CD4-positive, alpha-beta T cell treated with Interleukin-4 for 1 hour (primary cell): ENCODE measurements around the gene PROSER3.
"Not testable (repeated sequence)": the region's sequence is repeated elsewhere in the genome, so short reads cannot be mapped to it uniquely, and the experiment has no call there.

ENCODE experiments used
- DNase-seq, 2 donors: peaks; one replicate each; pipeline ENCODE4 v3.0.0-alpha.2; 2020 to 2022

Gene PROSER3

GRCh38 chr19:35722897-35723296, 35.1 kb upstream of the PROSER3 start:
- no peak for DNase-seq

DNA sequence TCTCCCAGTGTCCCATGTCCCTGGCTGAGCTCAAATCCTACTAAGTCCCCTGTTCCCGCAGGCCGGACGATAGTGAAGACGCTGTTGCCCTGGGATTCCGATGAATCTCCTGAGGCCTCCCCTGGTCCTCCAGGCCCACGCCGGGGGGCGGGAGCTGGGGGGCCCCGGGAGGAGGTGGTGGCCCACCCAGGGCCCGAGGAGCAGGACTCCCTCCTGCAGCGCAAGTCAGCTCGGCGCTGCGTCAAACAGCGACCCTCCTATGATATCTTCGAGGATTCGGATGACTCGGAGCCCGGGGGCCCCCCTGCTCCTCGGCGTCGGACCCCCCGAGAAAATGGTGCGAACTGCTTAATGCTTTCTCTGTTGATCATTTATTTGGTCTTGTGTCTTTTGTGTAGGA, 34.3 kb upstream of the PROSER3 start:
- no peak for DNase-seq

- DNase-seq = not testable (repeated sequence)
Observed at GRCh38 chr19:35724132-35724531, 33.8 kb upstream of the PROSER3 start.

GRCh38 chr19:35724560-35724959, 33.4 kb upstream of the PROSER3 start:
- no peak for DNase-seq

GRCh38 chr19:35725216-35725861, 32.6 kb upstream of the PROSER3 start:
- no peak for DNase-seq

- DNase-seq = no peak
Observed at GRCh38 chr19:35727053-35727955, 30.7 kb upstream of the PROSER3 start.

- no peak for DNase-seq
Observed at GRCh38 chr19:35727956-35728706, 29.8 kb upstream of the PROSER3 start.

DNA sequence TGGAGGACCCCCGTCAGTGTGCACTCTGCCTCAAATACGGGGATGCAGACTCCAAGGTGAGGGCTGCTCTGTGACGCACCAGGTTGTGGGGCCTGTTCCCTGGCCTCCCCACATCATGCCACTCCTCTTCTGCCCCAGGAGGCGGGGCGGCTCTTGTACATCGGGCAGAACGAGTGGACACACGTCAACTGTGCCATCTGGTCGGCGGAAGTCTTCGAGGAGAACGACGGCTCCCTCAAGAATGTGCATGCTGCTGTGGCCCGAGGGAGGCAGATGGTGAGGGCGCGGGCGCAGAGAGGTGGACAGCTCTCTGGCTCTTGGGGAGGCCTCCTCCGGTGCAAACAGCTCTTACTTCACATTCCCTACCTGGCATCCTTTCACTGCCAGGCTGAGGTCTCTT, 29.0 kb upstream of the PROSER3 start:
- no peak for DNase-seq

GRCh38 chr19:35729763-35730162, 28.2 kb upstream of the PROSER3 start:
- no peak for DNase-seq

- DNase-seq = no peak
Observed at GRCh38 chr19:35730326-35730725, 27.6 kb upstream of the PROSER3 start.

GRCh38 chr19:35731353-35731752, 26.6 kb upstream of the PROSER3 start:
- no peak for DNase-seq

DNA sequence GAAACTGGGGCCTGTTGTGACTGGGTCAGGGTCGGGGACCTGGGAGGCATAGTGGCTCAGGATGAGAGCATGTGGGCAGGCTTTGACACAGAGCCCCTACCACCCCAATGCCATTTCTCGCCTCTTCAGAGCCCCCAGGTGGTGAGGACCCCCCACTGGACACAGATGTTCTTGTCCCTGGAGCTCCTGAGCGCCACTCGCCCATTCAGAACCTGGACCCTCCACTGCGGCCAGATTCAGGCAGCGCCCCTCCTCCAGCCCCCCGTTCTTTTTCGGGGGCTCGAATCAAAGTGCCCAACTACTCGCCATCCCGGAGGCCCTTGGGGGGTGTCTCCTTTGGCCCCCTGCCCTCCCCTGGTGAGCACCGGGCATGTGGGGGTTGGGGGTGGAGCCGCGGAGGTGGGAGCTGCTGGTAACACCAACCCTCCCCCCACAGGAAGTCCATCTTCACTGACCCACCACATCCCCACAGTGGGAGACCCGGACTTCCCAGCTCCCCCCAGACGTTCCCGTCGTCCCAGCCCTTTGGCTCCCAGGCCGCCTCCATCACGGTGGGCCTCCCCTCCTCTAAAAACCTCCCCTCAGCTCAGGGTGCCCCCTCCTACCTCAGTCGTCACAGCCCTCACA, 26.1 kb upstream of the PROSER3 start:
- DNase-seq = no peak

- DNase-seq = no peak
Observed at GRCh38 chr19:35732540-35733179, 25.3 kb upstream of the PROSER3 start.

GRCh38 chr19:35733180-35734125, 24.5 kb upstream of the PROSER3 start:
- no peak for DNase-seq

GRCh38 chr19:35734273-35734672, 23.7 kb upstream of the PROSER3 start:
- DNase-seq = no peak

- no peak for DNase-seq
Observed at GRCh38 chr19:35734889-35735288, 23.1 kb upstream of the PROSER3 start.

- DNase-seq = peak in 1 of 2 donors; percentile 41
Observed at GRCh38 chr19:35736913-35737886, 20.8 kb upstream of the PROSER3 start.

DNA sequence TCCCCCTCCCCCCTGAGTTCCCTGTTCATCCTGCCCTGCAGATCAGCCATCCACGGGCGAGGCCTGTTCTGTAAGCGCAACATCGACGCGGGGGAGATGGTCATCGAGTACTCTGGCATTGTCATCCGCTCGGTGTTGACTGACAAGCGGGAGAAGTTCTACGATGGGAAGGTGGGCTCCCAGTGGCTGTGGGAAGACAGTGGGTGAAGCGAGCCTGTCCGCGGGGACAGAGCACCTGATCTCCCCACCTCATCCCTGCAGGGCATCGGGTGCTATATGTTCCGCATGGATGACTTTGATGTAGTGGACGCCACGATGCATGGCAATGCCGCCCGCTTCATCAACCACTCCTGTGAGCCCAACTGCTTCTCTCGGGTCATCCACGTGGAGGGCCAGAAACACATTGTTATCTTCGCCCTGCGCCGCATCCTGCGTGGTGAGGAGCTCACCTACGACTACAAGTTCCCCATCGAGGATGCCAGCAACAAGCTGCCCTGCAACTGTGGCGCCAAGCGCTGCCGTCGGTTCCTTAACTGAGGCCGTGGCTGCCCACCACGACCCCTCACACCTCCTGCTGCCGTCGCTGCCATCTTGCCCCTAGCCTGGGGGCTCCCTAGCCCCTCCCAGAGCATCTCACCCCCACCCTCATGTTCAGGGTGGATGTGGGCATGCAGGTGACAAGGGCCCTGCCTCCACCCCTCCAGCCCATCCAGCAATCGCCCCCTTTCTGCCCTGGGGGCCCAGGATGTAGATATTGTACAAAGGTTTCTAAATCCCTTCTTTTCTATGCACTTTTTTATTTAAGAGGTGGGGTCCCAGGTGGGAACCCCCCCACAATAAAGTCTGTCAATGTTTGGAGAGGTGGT, 19.7 kb upstream of the PROSER3 start:
- no peak for DNase-seq

- no peak for DNase-seq
Observed at GRCh38 chr19:35738887-35739229, 19.1 kb upstream of the PROSER3 start.
